ENCODE measurements around the gene XPO6.
"Not testable (repeated sequence)": the region's sequence is repeated elsewhere in the genome, so short reads cannot be mapped to it uniquely, and the experiment has no call there.

The XPO6 gene

GRCh38 chr16:28211758-28212531 is at the start of gene XPO6:
XPO6 (minus strand) TSS chr16:28211965; CDS start chr16:28211368, 597 bp downstream.
- Mint-ChIP-seq H3K27me3 (no peaks in the 10 kb centered on the region), H3K36me3 (peaks cover 16% of the 10 kb centered on the region), H3K4me1 (ENCODE audit: low read depth) (peaks cover 29% of the 10 kb centered on the region), H3K9me3 (ENCODE audit: low read depth) (peaks cover 3% of the 10 kb centered on the region), H3K27ac (peak within 1 kb of the TSS; percentile 99), H3K4me3 (peak within 1 kb of the TSS; percentile 97)

GRCh38 chr16:28260193-28260592 is 48.4 kb upstream of the XPO6 start:
- H3K9me3 Mint-ChIP-seq (ENCODE audit: low read depth): no peaks in the 10 kb centered on the region
- H3K27me3 Mint-ChIP-seq: no peaks in the 10 kb centered on the region
- H3K27ac Mint-ChIP-seq: no peak overlapping the region
- no peak overlapping the region for H3K4me3 Mint-ChIP-seq
- H3K36me3 Mint-ChIP-seq: no peaks in the 10 kb centered on the region
- H3K4me1 Mint-ChIP-seq (ENCODE audit: low read depth): peaks cover 13% of the 10 kb centered on the region

- no peaks in the 10 kb centered on the region for H3K27me3 Mint-ChIP-seq
- no peaks in the 10 kb centered on the region for H3K36me3 Mint-ChIP-seq
- no peaks in the 10 kb centered on the region for H3K9me3 Mint-ChIP-seq (ENCODE audit: low read depth)
- no peak overlapping the region for H3K27ac Mint-ChIP-seq
- peaks cover 13% of the 10 kb centered on the region for H3K4me1 Mint-ChIP-seq (ENCODE audit: low read depth)
- H3K4me3 Mint-ChIP-seq: no peak overlapping the region
Observed at GRCh38 chr16:28259781-28260150, 48.0 kb upstream of the XPO6 start.

- Mint-ChIP-seq H3K9me3 (ENCODE audit: low read depth) (no peaks in the 10 kb centered on the region), H3K27ac (no peak overlapping the region), H3K27me3 (no peaks in the 10 kb centered on the region), H3K4me1 (ENCODE audit: low read depth) (peaks cover 11% of the 10 kb centered on the region), H3K4me3 (no peak overlapping the region), H3K36me3 (no peaks in the 10 kb centered on the region)
Observed at GRCh38 chr16:28259091-28259780, 47.5 kb upstream of the XPO6 start.

GRCh38 chr16:28258567-28258966 is 46.8 kb upstream of the XPO6 start:
- Mint-ChIP-seq H3K27me3 (no peaks in the 10 kb centered on the region), H3K27ac (no peak overlapping the region), H3K4me1 (ENCODE audit: low read depth) (peaks cover 11% of the 10 kb centered on the region), H3K4me3 (no peak overlapping the region), H3K9me3 (ENCODE audit: low read depth) (no peaks in the 10 kb centered on the region), H3K36me3 (no peaks in the 10 kb centered on the region)

GRCh38 chr16:28257256-28257655 is 45.5 kb upstream of the XPO6 start:
- H3K27ac Mint-ChIP-seq: no peak overlapping the region
- no peak overlapping the region for H3K4me3 Mint-ChIP-seq
- H3K27me3 Mint-ChIP-seq: no peaks in the 10 kb centered on the region
- H3K4me1 Mint-ChIP-seq (ENCODE audit: low read depth): peaks cover 11% of the 10 kb centered on the region
- H3K36me3 Mint-ChIP-seq: no peaks in the 10 kb centered on the region
- H3K9me3 Mint-ChIP-seq (ENCODE audit: low read depth): no peaks in the 10 kb centered on the region

GRCh38 chr16:28255838-28256237 is 44.1 kb upstream of the XPO6 start:
- H3K27ac Mint-ChIP-seq: no peak overlapping the region
- H3K4me3 Mint-ChIP-seq: no peak overlapping the region
- no peaks in the 10 kb centered on the region for H3K9me3 Mint-ChIP-seq (ENCODE audit: low read depth)
- H3K4me1 Mint-ChIP-seq (ENCODE audit: low read depth): peaks cover 10% of the 10 kb centered on the region
- H3K36me3 Mint-ChIP-seq: no peaks in the 10 kb centered on the region
- H3K27me3 Mint-ChIP-seq: no peaks in the 10 kb centered on the region

- Mint-ChIP-seq H3K27me3 (no peaks in the 10 kb centered on the region), H3K36me3 (no peaks in the 10 kb centered on the region), H3K27ac (no peak overlapping the region), H3K9me3 (ENCODE audit: low read depth) (no peaks in the 10 kb centered on the region), H3K4me3 (no peak overlapping the region), H3K4me1 (ENCODE audit: low read depth) (no peaks in the 10 kb centered on the region)
Observed at GRCh38 chr16:28254158-28254557, 42.4 kb upstream of the XPO6 start.

- Mint-ChIP-seq H3K4me3 (no peak overlapping the region), H3K27me3 (no peaks in the 10 kb centered on the region), H3K4me1 (ENCODE audit: low read depth) (no peaks in the 10 kb centered on the region), H3K27ac (no peak overlapping the region), H3K36me3 (no peaks in the 10 kb centered on the region), H3K9me3 (ENCODE audit: low read depth) (no peaks in the 10 kb centered on the region)
Observed at GRCh38 chr16:28250999-28251398, 39.2 kb upstream of the XPO6 start.

- not testable (repeated sequence) for H3K36me3 Mint-ChIP-seq; H3K4me1 Mint-ChIP-seq (ENCODE audit: low read depth); H3K9me3 Mint-ChIP-seq (ENCODE audit: low read depth); H3K27me3 Mint-ChIP-seq; H3K4me3 Mint-ChIP-seq; H3K27ac Mint-ChIP-seq
Observed at GRCh38 chr16:28249483-28249882, 37.7 kb upstream of the XPO6 start.

- no peak overlapping the region for H3K4me3 Mint-ChIP-seq
- H3K27ac Mint-ChIP-seq: no peak overlapping the region
Observed at GRCh38 chr16:28241924-28242323, 30.2 kb upstream of the XPO6 start.

GRCh38 chr16:28237754-28238357 is 26.1 kb upstream of the XPO6 start:
- Mint-ChIP-seq H3K27ac (no peak overlapping the region), H3K9me3 (ENCODE audit: low read depth) (no peaks in the 10 kb centered on the region), H3K4me3 (no peak overlapping the region), H3K4me1 (ENCODE audit: low read depth) (no peaks in the 10 kb centered on the region), H3K27me3 (no peaks in the 10 kb centered on the region), H3K36me3 (no peaks in the 10 kb centered on the region)

More at GRCh38 chr16:28241924-28242323, 30.2 kb upstream of the XPO6 start:
- Mint-ChIP-seq H3K9me3 (ENCODE audit: low read depth) (no peaks in the 10 kb centered on the region), H3K36me3 (no peaks in the 10 kb centered on the region), H3K27me3 (no peaks in the 10 kb centered on the region), H3K4me1 (ENCODE audit: low read depth) (no peaks in the 10 kb centered on the region)

GRCh38 chr16:28231763-28232162 is 20.0 kb upstream of the XPO6 start:
- Mint-ChIP-seq H3K4me3 (no peak overlapping the region), H3K4me1 (ENCODE audit: low read depth) (no peaks in the 10 kb centered on the region), H3K9me3 (ENCODE audit: low read depth) (no peaks in the 10 kb centered on the region), H3K27ac (no peak overlapping the region), H3K27me3 (no peaks in the 10 kb centered on the region), H3K36me3 (no peaks in the 10 kb centered on the region)

GRCh38 chr16:28223909-28224308 is 12.1 kb upstream of the XPO6 start:
- H3K36me3 Mint-ChIP-seq: not testable (repeated sequence)

GRCh38 chr16:28219777-28220176 is 8.0 kb upstream of the XPO6 start:
- H3K4me3 Mint-ChIP-seq; H3K36me3 Mint-ChIP-seq; H3K9me3 Mint-ChIP-seq (ENCODE audit: low read depth); H3K27me3 Mint-ChIP-seq; H3K27ac Mint-ChIP-seq; H3K4me1 Mint-ChIP-seq (ENCODE audit: low read depth): not testable (repeated sequence)

More at GRCh38 chr16:28223909-28224308, 12.1 kb upstream of the XPO6 start:
- not testable (repeated sequence) for H3K27me3 Mint-ChIP-seq; H3K4me3 Mint-ChIP-seq; H3K9me3 Mint-ChIP-seq (ENCODE audit: low read depth); H3K4me1 Mint-ChIP-seq (ENCODE audit: low read depth); H3K27ac Mint-ChIP-seq
